Peyer's patch (tissue), 4 donors: ENCODE results near the gene DHRS3.

Experiments
- POLR2A ChIP-seq, 2 donors: fragments of 450-650 bp; IDR thresholded peaks; one replicate each; pipeline ENCODE4 v1.5.1; 2017; ENCODE audit warnings: antibody characterized with exemption in 2 of 2, mild to moderate bottlenecking in 2 of 2, moderate library complexity in 2 of 2
- TF ChIP-seq, protein P1 (sequence below), 6 experiments: fragments of 450-650 bp in 4 of 6; fragments of 200-600 bp in 2 of 6; sonication (generic) in 1 of 6; IDR thresholded peaks; one replicate each; pipeline ENCODE4 v1.5.1; 2017 to 2019; ENCODE audit warnings: antibody characterized with exemption in 6 of 6, mild to moderate bottlenecking in 3 of 6, moderate library complexity in 1 of 6

DNA sequence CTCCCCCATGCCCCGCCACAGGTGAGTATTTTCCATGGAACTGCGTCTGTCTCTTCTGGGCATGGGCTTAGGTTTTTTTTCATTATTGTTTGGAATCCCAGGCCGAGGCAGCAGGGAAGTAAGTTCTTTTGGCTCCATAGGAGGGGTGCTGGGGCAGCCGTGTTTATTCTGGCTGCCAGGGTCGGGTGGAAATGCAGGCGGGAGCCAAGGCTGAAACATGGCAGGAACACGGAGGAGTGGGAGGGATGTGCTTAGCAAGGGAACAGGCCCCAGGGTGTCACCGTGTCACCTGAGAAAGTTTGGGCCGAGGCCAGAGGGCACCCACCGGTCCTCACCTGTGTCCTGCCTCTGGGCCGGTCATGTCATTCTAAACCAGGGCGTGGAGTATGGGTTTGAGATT, 4.5 kb upstream of the DHRS3 start:
- no peak for TF ChIP-seq POLR2A (IDR thresholded peaks at IDR 0.05)
- TF ChIP-seq, protein P1, sequence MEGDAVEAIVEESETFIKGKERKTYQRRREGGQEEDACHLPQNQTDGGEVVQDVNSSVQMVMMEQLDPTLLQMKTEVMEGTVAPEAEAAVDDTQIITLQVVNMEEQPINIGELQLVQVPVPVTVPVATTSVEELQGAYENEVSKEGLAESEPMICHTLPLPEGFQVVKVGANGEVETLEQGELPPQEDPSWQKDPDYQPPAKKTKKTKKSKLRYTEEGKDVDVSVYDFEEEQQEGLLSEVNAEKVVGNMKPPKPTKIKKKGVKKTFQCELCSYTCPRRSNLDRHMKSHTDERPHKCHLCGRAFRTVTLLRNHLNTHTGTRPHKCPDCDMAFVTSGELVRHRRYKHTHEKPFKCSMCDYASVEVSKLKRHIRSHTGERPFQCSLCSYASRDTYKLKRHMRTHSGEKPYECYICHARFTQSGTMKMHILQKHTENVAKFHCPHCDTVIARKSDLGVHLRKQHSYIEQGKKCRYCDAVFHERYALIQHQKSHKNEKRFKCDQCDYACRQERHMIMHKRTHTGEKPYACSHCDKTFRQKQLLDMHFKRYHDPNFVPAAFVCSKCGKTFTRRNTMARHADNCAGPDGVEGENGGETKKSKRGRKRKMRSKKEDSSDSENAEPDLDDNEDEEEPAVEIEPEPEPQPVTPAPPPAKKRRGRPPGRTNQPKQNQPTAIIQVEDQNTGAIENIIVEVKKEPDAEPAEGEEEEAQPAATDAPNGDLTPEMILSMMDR (IDR thresholded peaks at IDR 0.05), result no peak
